ENCODE results near the gene MACROH2A1. TPM values are rescaled to one million over a fixed set of nuclear protein-coding genes. Genes with fewer than 3 reads are reported as not detected.
"Not testable (repeated sequence)": the region's sequence is repeated elsewhere in the genome, so short reads cannot be mapped to it uniquely, and the experiment has no call there.

The MACROH2A1 gene
- total RNA-seq, 2 donors from 2014 or later = 189 to 191 TPM

DNA sequence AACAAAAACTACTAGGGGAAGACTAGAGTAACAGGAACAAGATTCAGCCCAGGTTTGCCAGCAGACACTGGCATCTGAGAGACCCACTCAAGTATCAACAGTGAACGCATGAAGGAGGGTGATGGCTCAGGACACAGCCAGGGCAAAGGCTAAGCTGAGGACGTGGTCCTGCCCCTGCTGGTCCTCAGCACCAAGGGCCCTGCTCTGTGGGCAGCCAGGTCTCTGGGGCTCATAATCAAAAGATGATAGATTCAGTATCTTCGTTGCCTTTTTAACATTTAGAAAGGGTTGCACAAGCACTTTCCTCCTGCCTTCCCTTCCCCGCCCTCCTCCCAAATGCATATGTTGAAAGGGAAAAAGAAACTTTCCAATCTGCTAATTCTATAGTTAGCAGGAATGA lies 31.5 kb downstream of the MACROH2A1 start:
- Histone ChIP-seq H3K36me3 (no peaks in the 10 kb centered on the region), H3K9me3 (no peaks in the 10 kb centered on the region), H3K27ac (no peak overlapping the region), H3K4me1 (replicated peaks) (peaks cover 10% of the 10 kb centered on the region), H3K27me3 (replicated peaks; ENCODE audit: insufficient read depth) (no peaks in the 10 kb centered on the region), H3K4me3 (no peak overlapping the region)
- 84% methylated on average over 4 of the region's 4 CpGs for WGBS
- TF ChIP-seq POLR2A (IDR thresholded peaks at IDR 0.05) (no peak), POLR2AphosphoS5 (IDR thresholded peaks at IDR 0.05) (no peak)
- TF ChIP-seq, protein P1, sequence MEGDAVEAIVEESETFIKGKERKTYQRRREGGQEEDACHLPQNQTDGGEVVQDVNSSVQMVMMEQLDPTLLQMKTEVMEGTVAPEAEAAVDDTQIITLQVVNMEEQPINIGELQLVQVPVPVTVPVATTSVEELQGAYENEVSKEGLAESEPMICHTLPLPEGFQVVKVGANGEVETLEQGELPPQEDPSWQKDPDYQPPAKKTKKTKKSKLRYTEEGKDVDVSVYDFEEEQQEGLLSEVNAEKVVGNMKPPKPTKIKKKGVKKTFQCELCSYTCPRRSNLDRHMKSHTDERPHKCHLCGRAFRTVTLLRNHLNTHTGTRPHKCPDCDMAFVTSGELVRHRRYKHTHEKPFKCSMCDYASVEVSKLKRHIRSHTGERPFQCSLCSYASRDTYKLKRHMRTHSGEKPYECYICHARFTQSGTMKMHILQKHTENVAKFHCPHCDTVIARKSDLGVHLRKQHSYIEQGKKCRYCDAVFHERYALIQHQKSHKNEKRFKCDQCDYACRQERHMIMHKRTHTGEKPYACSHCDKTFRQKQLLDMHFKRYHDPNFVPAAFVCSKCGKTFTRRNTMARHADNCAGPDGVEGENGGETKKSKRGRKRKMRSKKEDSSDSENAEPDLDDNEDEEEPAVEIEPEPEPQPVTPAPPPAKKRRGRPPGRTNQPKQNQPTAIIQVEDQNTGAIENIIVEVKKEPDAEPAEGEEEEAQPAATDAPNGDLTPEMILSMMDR (IDR thresholded peaks at IDR 0.05) = no peak
- intact Hi-C loops (cut with DNase I) = no loop called here
- DNase-seq (ENCODE audit: low spot score) = no peak

DNA sequence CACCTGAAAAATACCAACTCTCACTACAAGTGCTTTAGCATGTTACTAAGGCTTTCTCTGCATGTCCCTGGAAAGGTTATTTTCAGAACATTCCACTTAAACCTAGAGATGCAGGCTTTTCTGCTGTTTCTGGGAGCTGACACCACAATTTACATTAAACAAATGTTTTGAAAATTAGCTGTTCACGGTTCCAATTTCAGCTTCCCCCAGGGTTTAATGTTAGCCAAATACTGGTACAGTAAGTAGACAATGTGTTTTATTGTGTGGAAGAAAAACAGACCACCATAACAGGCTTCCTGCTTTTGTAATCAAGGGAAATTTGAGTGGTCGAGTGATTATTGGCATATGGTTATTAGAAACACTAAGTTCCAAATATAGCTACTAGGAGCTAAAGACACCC lies 32.0 kb downstream of the MACROH2A1 start:
- intact Hi-C loops (cut with DNase I) = no loop called here
- H3K27ac ChIP-seq = no peak overlapping the region
- H3K27me3 ChIP-seq (replicated peaks; ENCODE audit: insufficient read depth) = no peaks in the 10 kb centered on the region
- peaks cover 5% of the 10 kb centered on the region for H3K4me1 ChIP-seq (replicated peaks)
- TF ChIP-seq POLR2AphosphoS5 (IDR thresholded peaks at IDR 0.05) (no peak), POLR2A (IDR thresholded peaks at IDR 0.05) (no peak)
- TF ChIP-seq, protein P1 (IDR thresholded peaks at IDR 0.05) = no peak
- H3K9me3 ChIP-seq = no peaks in the 10 kb centered on the region
- H3K4me3 ChIP-seq = no peak overlapping the region
- WGBS = 49% methylated on average over 2 of the region's 2 CpGs
- no peaks in the 10 kb centered on the region for H3K36me3 ChIP-seq
- DNase-seq (ENCODE audit: low spot score) = no peak

DNA sequence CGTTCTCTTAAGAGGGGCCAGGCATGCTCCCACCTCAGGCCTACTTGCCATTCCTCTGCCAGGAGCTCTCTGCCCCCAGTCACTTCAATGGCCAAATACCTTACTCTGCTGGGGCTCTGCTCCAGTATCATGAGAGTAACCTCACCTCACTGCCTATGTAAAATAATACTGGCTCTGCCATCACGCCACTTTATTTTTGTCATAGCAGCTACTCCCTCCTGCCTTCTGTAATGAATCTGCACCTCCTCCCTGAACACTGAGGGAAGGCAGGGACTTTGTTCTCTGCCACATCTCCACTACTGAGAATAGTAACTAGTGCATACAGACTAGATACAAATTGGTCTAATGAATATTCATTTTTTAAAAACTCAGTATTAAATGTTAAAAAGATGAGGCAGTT lies 33.8 kb downstream of the MACROH2A1 start:
- Histone ChIP-seq H3K36me3 (no peaks in the 10 kb centered on the region), H3K27ac (peak overlapping the region in 1 of 2 donors; percentile 2), H3K9me3 (no peaks in the 10 kb centered on the region), H3K27me3 (replicated peaks; ENCODE audit: insufficient read depth) (no peaks in the 10 kb centered on the region), H3K4me1 (replicated peaks) (peaks cover 4% of the 10 kb centered on the region), H3K4me3 (no peak overlapping the region)
- no peak for DNase-seq (ENCODE audit: low spot score)
- no peak for TF ChIP-seq POLR2A (IDR thresholded peaks at IDR 0.05)
- TF ChIP-seq POLR2AphosphoS5 (IDR thresholded peaks at IDR 0.05) = no peak
- TF ChIP-seq, protein P1 (IDR thresholded peaks at IDR 0.05) = no peak
- intact Hi-C loops (cut with DNase I) = no loop called here
- WGBS = 52% methylated on average over 2 of the region's 2 CpGs

DNA sequence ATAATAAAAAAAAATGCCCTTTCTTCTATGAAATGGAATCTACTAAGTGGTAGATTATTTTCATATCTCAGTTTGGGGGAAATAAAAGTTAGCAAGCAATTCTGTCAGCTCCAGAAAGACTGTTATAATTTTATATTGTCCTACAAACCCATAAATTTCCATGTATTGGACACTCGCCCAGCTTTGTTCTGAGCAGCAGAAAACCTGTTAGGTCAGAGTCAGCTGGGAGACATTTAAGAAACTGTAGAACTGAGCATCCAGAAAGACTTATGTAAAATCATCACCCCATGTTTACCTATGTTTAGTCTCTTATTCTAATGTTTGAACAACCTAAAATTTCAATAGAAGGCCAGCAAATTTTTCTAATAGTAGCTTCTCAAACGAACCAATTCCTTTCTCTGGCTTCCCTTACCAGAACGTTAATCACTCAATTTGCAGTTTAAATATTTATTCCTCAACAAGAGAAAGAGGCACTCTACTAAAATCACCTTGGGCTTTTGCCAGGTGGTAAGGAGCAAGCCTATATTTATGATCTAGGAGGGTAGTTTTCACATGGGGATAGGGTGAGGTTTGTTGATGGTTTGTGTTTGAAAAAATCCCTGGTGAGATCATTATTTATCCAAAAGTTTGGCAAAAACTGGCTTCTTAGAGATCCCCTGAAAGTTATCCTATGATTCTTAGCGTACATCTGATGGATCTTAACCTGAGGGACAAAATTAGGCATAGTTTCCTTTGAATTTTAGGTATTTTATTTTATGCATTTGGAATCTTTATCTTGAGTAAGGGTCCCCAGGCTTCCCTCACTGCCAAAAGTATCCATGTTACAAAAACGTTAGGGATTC lies 34.4 kb downstream of the MACROH2A1 start:
- H3K27me3 ChIP-seq (replicated peaks; ENCODE audit: insufficient read depth) = no peaks in the 10 kb centered on the region
- H3K9me3 ChIP-seq = no peaks in the 10 kb centered on the region
- no peak overlapping the region for H3K4me3 ChIP-seq
- intact Hi-C loops (cut with DNase I) = no loop called here
- peak overlapping the region; percentile 2 to 24 for H3K27ac ChIP-seq
- H3K4me1 ChIP-seq (replicated peaks) = peaks cover 4% of the 10 kb centered on the region
- WGBS = 16% methylated on average over 5 of the region's 5 CpGs
- TF ChIP-seq POLR2AphosphoS5 (IDR thresholded peaks at IDR 0.05) = peak; percentile 74
- TF ChIP-seq POLR2A (IDR thresholded peaks at IDR 0.05) = no peak
- DNase-seq (ENCODE audit: low spot score) = peak; percentile 80
- no peaks in the 10 kb centered on the region for H3K36me3 ChIP-seq

DNA sequence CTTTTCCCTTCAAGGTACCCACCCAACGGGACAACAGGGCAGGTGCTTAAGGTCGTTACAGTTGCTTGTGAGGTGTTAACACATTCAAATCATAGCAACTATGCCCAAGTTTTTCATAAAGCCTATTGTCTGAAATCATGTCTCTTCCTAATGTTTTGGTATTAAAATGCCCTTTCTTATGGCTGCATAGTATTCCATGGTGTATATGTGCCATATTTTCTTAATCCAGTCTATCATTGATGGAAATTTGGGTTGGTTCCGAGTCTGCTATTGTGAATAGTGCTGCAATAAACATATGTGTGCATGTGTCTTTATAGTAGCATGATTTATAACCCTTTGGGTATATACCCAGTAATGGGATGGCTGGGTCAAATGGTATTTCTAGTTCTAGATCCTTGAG lies 35.7 kb downstream of the MACROH2A1 start:
- H3K36me3 ChIP-seq; H3K4me1 ChIP-seq (replicated peaks); H3K9me3 ChIP-seq; H3K27me3 ChIP-seq (replicated peaks; ENCODE audit: insufficient read depth); H3K27ac ChIP-seq; DNase-seq (ENCODE audit: low spot score); H3K4me3 ChIP-seq; intact Hi-C loops (cut with DNase I): not testable (repeated sequence)
- WGBS = 95% methylated on average over 3 of the region's 3 CpGs

DNA sequence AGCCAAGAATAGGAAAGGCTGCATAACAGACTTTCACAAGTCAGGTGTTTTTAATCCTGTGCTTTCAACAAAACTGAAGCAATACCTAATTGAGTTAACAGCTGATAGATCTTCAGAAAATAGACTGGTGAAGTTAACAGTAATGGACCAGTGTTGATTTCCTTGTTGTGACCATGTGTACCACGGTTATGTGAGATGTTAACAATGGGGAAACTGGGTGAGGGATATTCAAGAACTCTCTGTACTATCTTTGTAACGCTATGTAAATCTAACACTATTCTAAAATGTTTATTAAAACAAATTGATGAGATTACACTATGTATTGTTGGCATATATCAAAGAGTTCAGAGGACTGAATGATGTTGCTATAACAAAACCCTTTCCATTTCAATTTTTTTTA lies 36.9 kb downstream of the MACROH2A1 start:
- TF ChIP-seq POLR2AphosphoS5 (IDR thresholded peaks at IDR 0.05) (no peak), POLR2A (IDR thresholded peaks at IDR 0.05) (no peak)
- TF ChIP-seq, protein P1 (IDR thresholded peaks at IDR 0.05) = no peak
- 74% methylated on average over 2 of the region's 2 CpGs for WGBS

More for the DNA sequence above, 36.9 kb downstream of the MACROH2A1 start:
- Histone ChIP-seq H3K4me3 (no peak overlapping the region), H3K27ac (no peak overlapping the region), H3K4me1 (replicated peaks) (peaks cover 4% of the 10 kb centered on the region), H3K36me3 (no peaks in the 10 kb centered on the region), H3K27me3 (replicated peaks; ENCODE audit: insufficient read depth) (no peaks in the 10 kb centered on the region), H3K9me3 (no peaks in the 10 kb centered on the region)
- no peak for DNase-seq (ENCODE audit: low spot score)
- intact Hi-C loops (cut with DNase I) = no loop called here
